HFFc6 (cell line): Measurements from ENCODE around the gene CTF1. TPM values are rescaled to one million over a fixed set of nuclear protein-coding genes. Genes with fewer than 3 reads are reported as not detected.
"Not testable (repeated sequence)": the region's sequence is repeated elsewhere in the genome, so short reads cannot be mapped to it uniquely, and the experiment has no call there.

Source experiments
- DNase-seq: peaks from one replicate; pipeline ENCODE4 v3.0.0-alpha.2; 2018
- H3K27ac Mint-ChIP-seq: 2 replicates; pipeline ENCODE4 v1.8.0; 2020; ENCODE audit warnings: mild to moderate bottlenecking, mixed read lengths
- H3K27me3 Mint-ChIP-seq: 2 replicates; pipeline ENCODE4 v1.8.0; 2021; ENCODE audit warnings: mild to moderate bottlenecking, moderate library complexity, mixed read lengths; ENCODE audit not compliant: insufficient read depth
- H3K36me3 Mint-ChIP-seq: 2 replicates; pipeline ENCODE4 v1.8.0; 2021; ENCODE audit warnings: low read depth, mixed read lengths
- H3K4me1 Mint-ChIP-seq: 2 replicates; pipeline ENCODE4 v1.8.0; 2020; ENCODE audit warnings: low read depth, mixed read lengths
- H3K4me3 Mint-ChIP-seq: 2 replicates; pipeline ENCODE4 v1.8.0; 2020; ENCODE audit warnings: mild to moderate bottlenecking, moderate library complexity, mixed read lengths
- H3K9me3 Mint-ChIP-seq: 2 replicates; pipeline ENCODE4 v1.8.0; 2020; ENCODE audit warnings: mild to moderate bottlenecking, mixed read lengths
- total RNA-seq, 6 experiments: library from RNA; stranded (reverse); fragmentation: NEBNext Ultra II Directional; extraction: Animal tissue kit (Norgen Biotek cat#: 25700); gene quantifications; 2 replicates in 1 of 6; 3 replicates in 5 of 6; pipeline ENCODE4 v1.2.3, GENCODE V29; 2021
- TF ChIP-seq, protein P1 (sequence below): fragments of 200-600 bp; sonication (generic); IDR thresholded peaks from 2 replicates; pipeline ENCODE4 v1.5.0; 2021; ENCODE audit warnings: antibody characterized with exemption, mild to moderate bottlenecking

Gene CTF1
- total RNA-seq, 6 experiments from 2014 or later, result 12.0 to 16.3 (median 14.0) TPM

- TF ChIP-seq, protein P1, sequence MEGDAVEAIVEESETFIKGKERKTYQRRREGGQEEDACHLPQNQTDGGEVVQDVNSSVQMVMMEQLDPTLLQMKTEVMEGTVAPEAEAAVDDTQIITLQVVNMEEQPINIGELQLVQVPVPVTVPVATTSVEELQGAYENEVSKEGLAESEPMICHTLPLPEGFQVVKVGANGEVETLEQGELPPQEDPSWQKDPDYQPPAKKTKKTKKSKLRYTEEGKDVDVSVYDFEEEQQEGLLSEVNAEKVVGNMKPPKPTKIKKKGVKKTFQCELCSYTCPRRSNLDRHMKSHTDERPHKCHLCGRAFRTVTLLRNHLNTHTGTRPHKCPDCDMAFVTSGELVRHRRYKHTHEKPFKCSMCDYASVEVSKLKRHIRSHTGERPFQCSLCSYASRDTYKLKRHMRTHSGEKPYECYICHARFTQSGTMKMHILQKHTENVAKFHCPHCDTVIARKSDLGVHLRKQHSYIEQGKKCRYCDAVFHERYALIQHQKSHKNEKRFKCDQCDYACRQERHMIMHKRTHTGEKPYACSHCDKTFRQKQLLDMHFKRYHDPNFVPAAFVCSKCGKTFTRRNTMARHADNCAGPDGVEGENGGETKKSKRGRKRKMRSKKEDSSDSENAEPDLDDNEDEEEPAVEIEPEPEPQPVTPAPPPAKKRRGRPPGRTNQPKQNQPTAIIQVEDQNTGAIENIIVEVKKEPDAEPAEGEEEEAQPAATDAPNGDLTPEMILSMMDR, result no peak
- no peaks in the 10 kb centered on the region for H3K9me3 Mint-ChIP-seq
- H3K4me3 Mint-ChIP-seq, result no peak overlapping the region
- H3K27ac Mint-ChIP-seq, result no peak overlapping the region
- H3K36me3 Mint-ChIP-seq, result peaks cover 23% of the 10 kb centered on the region; the same call in 1 of the 2 replicates
- H3K4me1 Mint-ChIP-seq, result peaks cover 18% of the 10 kb centered on the region
- H3K27me3 Mint-ChIP-seq, result no peaks in the 10 kb centered on the region; the same call in 1 of the 2 replicates
- no peak for DNase-seq
These were observed 32.8 kb downstream of the CTF1 start for GRCh38 chr16:30929167-30929566.

DNA sequence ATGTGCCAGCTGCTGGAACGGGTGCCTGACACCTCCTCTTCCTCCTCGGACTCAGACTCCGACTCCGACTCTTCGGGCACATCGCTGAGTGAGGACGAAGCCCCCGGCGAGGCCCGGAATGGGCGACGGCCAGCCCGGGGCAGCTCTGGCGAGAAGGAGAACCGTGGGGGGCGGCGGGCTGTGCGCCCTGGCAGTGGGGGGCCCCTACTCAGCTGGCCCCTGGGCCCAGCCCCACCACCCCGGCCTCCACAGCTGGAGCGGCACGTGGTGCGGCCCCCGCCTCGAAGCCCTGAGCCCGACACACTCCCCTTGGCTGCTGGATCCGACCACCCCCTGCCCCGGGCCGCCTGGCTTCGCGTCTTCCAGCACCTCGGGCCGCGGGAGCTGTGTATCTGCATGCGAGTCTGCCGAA is 33.8 kb downstream of the CTF1 start:
- H3K36me3 Mint-ChIP-seq, result peaks cover 23% of the 10 kb centered on the region; the same call in 1 of the 2 replicates
- TF ChIP-seq, protein P1, result no peak
- peaks cover 12% of the 10 kb centered on the region for H3K4me1 Mint-ChIP-seq
- H3K4me3 Mint-ChIP-seq, result no peak overlapping the region
- no peak for DNase-seq
- H3K27ac Mint-ChIP-seq, result no peak overlapping the region
- H3K9me3 Mint-ChIP-seq, result no peaks in the 10 kb centered on the region
- no peaks in the 10 kb centered on the region; the same call in 1 of the 2 replicates for H3K27me3 Mint-ChIP-seq

- H3K36me3 Mint-ChIP-seq, result peaks cover 18% of the 10 kb centered on the region; the same call in 1 of the 2 replicates
- H3K27me3 Mint-ChIP-seq, result no peaks in the 10 kb centered on the region; the same call in 1 of the 2 replicates
- H3K27ac Mint-ChIP-seq, result no peak overlapping the region
- H3K9me3 Mint-ChIP-seq, result no peaks in the 10 kb centered on the region
- no peak for DNase-seq
- TF ChIP-seq, protein P1, result no peak
- peaks cover 5% of the 10 kb centered on the region for H3K4me1 Mint-ChIP-seq
- no peak overlapping the region for H3K4me3 Mint-ChIP-seq
These were observed 34.7 kb downstream of the CTF1 start for GRCh38 chr16:30931068-30931650.

DNA sequence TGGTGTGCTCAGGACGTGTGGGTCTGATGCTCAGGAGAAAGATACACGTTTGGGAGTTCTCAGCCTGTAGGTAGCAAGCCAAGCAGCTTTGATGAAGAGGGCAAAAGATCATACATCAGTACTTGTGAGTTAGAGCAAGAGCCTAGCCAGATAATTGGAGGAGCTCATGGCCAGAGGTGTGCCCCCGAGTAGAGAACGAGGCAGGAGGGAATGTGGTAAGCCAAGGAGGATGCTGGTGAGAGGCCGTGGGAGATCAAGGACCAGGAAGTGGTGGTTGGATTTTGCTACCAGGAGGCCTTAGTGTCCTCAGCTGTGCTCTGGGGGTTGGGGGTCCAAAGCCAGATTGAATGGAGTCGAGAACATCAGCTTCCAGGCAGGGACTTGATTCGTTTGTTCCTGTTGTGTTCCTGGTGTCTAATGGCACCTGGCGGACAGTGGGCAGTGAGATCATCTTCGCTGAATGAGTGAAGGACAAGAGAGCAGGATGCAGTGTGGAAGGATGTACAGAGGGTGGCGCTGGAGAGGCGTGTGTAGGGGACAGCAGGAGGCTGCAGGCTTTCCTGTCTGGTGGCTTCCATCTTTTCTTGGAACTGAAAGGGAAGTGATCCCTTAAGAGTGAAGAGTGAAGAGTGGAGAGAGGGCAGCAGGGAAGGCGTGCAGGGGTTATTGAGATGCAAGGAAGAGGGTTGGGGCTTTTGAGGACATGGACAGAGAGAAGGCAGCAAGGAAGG is 38.6 kb downstream of the CTF1 start:
- peak; percentile 52 for DNase-seq
- Mint-ChIP-seq H3K9me3 (no peaks in the 10 kb centered on the region), H3K27me3 (no peaks in the 10 kb centered on the region; the same call in 1 of the 2 replicates), H3K27ac (peak overlapping the region; percentile 1), H3K4me1 (peaks cover 8% of the 10 kb centered on the region; the same call in 1 of the 2 replicates), H3K36me3 (peaks cover 18% of the 10 kb centered on the region; the same call in 1 of the 2 replicates), H3K4me3 (no peak overlapping the region)
- TF ChIP-seq, protein P1, result peak; percentile 79

DNA sequence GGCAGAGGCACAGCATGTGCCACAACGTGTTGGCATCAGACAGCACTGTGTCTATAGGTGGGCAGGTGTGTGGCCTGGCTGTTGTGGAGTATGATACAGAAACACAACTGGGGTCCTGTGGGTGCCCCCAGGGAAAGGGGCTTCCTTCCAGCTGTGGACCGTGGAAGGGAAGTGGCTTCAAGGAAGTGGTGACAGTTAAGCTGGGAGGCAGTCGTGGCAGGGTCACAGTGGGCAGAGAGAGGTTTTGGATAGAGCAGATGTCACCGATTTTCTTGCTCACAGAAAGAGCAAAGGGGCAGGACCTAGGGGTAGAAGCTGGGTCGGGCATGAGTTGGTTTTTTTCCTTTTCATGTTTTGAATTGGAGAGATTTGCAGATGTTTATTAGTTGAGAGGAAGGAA is 41.3 kb downstream of the CTF1 start:
- peak overlapping the region; percentile 16; the same call in 1 of the 2 replicates for H3K27ac Mint-ChIP-seq

GRCh38 chr16:30939571-30939970 is 43.2 kb downstream of the CTF1 start:
- H3K9me3 Mint-ChIP-seq, result not testable (repeated sequence)
- H3K36me3 Mint-ChIP-seq, result peaks cover 29% of the 10 kb centered on the region

More for the DNA sequence above, 41.3 kb downstream of the CTF1 start:
- DNase-seq, result no peak
- H3K27me3 Mint-ChIP-seq, result no peaks in the 10 kb centered on the region
- no peaks in the 10 kb centered on the region for H3K9me3 Mint-ChIP-seq
- H3K4me3 Mint-ChIP-seq, result no peak overlapping the region
- peaks cover 22% of the 10 kb centered on the region for H3K36me3 Mint-ChIP-seq
- peaks cover 30% of the 10 kb centered on the region for H3K4me1 Mint-ChIP-seq
- TF ChIP-seq, protein P1, result no peak

More at GRCh38 chr16:30939571-30939970, 43.2 kb downstream of the CTF1 start:
- Mint-ChIP-seq H3K4me1 (peaks cover 30% of the 10 kb centered on the region), H3K27ac (peak overlapping the region; percentile 96)
- DNase-seq, H3K27me3 Mint-ChIP-seq, H3K4me3 Mint-ChIP-seq: not testable (repeated sequence)
